GM21526 (cell line): ENCODE data around the gene POU5F1.
"Not testable (repeated sequence)": the region's sequence is repeated elsewhere in the genome, so short reads cannot be mapped to it uniquely, and the experiment has no call there.

Source experiments
- ATAC-seq: cut with Tn5 transposase; IDR thresholded peaks from one replicate; pipeline ENCODE4 v1.9.1; 2021; ENCODE audit warnings: moderate library complexity; ENCODE audit not compliant: unreplicated experiment, low FRiP score

Gene POU5F1

DNA sequence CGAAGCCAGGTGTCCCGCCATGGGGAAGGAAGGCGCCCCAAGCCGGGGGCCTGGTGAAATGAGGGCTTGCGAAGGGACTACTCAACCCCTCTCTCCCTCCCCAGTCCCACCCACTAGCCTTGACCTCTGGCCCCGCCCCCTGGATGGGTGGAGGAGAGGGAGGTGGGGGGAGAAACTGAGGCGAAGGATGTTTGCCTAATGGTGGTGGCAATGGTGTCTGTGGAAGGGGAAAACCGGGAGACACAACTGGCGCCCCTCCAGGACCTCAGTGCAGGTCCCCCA lies at the start of gene POU5F1:
POU5F1 (minus strand) TSS at position 83 of the 282 bp plus-strand sequence; CDS start at position 21, 62 bp downstream.
- no peak for ATAC-seq

DNA sequence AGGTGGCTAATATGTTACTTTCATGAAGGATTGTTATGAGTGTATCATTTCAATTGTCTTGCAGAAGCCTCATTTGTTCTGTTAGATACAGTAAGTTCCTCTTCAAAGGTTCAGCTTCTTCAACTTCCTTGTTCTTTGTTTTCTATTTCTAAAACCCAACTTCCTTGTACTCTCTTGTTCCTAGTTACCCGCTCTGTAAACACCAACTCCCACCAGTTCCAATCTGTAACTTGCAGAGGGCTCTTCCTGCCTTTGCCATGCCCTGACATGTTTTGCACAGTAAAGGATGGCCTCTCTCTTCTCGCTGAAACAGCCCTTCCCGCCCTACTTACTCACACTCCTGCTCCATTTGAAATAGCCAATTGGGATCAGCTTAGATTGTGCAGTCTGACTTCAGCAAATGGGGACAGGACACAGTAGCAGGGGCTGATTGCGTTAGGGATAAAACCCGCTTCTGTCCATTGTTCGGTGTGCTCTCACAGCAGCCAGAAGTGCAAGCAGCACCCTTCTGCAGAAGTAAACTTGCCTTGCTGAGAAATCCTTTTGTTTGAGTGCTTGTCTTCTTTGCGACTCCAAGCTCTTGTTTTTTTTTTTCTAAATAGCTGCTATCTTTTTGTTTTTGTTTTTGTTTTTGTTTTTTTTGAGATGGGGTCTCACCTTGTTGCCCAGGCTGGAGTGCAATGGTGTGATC lies 45.9 kb upstream of the POU5F1 start:
- no peak for ATAC-seq

DNA sequence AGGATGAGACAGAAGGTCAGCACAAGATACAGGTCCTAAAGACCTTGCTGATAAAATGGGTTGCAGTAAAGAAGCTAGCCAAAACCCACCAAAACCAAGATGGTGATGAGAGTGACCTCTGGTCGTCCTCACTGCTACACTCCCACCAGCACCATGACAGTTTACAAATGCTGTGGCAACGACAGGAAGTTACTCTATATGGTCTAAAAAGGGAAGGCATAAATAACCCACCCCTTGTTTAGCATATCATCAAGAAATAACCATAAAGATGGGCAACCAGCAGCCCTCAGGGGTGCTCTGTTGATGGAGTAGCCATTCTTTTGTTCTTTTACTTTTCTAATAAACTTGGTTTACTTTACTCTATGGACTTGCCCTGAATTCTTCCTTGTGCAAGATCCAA lies 44.7 kb upstream of the POU5F1 start:
- ATAC-seq, result not testable (repeated sequence)

DNA sequence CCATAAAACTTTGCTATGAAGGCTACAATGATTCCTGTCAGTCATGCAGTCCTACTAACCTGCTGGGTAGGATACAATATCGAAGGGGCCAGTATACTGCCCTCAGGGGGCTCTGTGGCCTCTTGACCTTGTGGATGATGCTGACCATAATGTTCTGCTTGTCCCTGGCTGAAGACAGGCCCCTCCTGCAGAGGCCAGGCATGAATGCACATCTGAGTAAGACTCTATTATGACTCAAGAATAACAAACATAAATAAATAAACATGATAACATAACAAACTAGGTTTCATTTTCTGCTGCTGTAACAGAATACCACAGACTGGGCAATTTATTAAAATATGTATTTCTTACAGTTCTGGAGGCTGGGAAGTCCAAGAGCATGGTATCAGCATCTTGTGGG lies 44.0 kb upstream of the POU5F1 start:
- no peak for ATAC-seq

DNA sequence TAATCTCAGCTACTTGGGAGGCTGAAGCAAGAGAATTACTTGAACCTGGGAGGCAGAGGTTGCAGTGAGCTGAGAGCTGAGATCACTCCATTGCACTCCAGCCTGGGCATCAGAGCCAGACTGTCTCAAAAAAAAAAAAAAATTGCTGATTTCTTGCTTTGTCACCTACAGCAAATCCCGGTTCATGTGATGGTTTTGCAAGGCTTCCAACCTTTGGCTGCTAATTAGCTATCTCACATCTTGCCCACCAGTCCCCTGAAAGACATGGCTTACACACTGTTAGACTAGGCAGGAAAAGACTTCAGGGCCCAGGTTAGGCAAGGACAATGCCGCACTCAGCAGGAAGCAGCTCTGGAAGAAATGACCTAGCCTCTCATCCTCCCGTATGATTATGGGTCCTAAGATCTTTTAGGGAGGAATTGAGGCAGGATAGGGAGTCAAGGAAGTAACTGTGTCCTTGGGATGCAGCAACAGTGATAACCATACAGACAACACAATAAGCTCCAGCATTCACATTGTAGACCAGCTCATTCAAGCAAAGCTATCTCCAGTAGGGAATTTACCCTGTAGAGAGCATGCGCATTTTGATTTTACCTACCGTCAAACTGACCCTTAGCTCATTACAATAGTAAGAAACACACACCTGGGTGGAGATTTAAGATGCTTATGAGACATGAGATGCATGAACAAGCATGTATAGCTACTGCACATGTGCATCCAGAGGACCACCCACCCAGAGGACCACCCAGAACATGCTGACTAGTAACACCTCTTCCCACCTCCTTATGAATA lies 40.5 kb upstream of the POU5F1 start:
- no peak for ATAC-seq

DNA sequence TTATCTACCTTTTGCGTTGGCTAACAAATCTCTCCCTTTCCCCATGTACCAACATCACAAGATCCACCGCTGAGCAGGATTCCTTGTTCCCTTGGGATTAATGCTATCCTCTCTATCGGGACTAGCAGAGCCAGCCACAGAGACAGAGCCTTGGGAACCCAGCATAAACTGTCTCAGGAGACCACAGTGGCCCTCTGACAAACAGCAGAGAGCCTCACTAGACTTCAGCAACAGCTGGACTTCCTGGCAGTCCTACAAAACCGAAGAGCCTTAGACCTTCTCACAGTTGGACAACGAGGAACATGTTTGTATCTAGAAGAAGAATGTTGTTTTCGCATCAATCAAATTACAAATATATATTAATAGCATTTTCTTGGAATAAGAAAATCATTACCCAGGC lies 39.6 kb upstream of the POU5F1 start:
- ATAC-seq, result no peak

DNA sequence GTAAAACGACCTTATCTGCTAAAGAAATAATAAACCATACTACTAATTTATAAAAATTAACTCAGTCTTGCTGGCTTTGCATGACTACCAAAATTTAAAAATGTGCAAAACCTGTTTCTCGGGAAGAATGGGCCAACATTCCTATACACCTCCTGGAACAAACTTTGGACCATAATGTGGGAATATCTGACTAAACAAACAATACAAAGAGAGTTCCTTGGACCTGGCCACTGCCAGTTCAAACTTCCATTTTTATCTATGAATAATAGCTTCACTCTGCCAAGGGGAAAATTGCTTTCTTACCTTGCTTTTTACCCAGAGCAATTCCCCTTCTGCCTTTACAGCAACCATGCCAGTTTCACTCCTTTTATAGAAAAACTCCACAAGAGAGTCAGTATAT lies 38.7 kb upstream of the POU5F1 start:
- ATAC-seq, result no peak

DNA sequence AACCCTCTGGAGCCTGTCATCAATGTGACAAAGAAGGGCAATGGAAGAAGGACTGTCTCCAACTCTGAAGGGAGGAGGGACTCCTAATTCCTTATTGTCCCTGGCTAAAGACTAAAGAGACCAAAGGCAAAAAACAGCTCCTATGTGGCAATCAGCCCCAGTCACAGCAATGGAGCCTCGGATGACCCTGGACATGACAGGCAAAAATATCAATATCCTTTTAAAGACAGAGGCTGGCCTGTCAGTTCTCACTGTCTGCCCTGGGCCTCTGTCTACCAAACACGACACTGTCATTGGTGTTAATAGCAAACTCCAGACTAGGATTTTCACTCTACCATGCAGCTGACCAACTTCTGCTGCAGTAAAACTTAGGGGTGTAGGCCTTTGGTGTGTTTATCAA lies 38.0 kb upstream of the POU5F1 start:
- ATAC-seq, result no peak

DNA sequence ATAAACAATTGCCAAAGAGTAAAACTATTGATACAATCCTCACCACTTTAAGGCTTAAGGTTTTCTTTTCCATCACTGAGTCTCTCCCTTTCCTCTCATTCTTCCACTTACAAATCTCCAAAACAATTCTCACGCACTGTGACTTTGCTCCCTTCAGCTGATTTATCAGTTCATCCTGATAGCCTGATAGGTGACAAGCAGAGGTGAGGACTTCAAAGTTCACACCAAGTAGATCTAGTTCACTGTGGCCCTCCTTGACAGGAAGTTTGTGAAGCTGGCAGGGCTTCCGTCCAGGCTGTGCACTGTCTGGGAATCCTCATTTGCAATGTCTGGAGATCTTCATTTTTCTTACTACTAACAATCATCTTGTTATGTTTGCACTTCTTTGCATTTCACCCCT lies 35.2 kb upstream of the POU5F1 start:
- no peak for ATAC-seq

DNA sequence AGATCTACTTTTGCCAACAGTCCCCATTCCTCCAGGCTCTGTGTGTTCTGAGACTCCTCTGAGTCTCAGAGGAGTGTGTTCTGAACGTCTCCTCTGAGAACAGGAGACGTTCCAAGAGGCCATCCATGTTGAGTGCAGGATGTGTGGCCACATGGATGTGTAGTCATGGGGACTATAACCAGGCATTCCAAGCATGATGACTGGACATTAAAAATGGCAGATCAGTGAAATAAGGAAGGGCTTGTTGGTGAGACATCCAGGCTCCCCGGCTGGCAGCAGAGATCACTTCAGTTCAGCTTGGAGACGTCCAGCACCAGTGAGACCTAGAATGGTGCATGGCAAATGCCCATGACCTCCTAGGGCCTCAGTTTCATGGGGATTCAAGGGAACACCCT lies 34.3 kb upstream of the POU5F1 start:
- ATAC-seq, result no peak

DNA sequence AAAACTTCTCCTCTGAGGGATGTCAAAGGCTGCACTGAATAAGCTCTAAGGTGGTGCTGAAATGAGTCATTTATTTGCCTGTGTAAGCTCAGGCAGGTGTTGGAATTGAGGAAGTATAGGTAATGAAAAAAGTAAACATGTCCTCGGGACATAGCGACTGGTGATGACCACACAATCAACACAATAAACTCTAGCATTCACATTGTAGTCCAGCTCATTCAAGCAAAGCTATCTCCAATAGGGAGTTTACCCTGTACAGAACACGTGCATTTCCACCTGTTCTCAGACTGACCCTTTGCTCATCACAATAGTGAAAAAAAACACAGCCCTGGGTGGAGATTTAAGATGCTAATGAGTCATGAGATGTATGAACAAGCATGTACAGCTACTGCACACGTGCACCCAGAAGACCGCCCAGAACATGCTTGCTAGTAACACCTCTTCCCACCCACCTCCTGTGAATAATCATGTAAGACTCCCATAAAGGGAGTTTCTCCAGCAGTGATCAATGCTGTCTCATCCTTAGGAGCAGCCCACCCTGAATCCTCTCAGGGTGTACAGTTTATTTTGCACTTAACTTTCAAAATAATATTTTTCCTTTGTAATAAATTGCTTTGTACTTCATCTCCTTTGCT lies 33.0 kb upstream of the POU5F1 start:
- peak; percentile 50 for ATAC-seq

DNA sequence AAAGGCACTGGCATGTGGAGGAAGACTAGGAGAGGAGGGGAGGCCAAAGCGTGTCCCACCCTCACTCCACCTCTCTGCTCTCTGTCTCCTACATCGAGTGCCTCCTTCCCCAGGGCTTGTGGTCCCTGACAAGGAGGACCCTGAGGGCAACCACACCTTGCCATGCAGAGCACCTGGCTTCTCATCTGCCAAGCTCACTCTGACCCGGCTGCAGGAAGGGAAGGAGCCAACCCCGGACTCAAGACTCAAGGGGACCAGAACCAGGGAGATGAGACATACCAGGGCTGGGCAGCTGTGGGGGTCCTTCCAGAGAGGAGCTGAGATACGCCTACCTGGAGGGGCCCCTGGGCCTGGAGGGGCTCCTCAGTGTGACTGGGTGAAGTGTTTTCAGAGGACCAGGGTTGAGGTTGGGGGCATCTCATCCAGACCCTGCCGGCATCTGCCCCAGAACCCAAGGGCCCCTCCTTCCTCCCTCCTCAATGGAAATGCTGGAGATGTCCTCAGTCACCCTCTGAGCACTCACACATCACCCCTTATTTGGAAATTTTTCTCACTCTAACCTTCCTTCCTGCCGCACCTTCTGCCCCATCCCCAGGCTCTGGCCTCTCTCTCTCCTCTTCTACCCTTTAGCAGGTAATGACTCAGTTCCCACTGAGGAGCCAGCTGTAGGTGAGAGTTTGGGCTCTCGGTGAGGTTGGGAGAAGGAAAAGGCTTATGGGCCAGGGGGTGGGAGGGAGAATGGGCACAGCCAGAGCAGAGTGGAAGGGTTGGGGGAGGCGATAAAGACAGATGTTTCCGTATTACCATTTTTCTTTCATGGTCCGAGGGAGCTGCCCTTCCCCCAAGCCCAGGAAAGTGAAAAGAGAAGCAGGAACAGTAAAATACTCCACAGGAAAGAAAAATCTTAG lies 32.0 kb upstream of the POU5F1 start:
- ATAC-seq, result no peak

DNA sequence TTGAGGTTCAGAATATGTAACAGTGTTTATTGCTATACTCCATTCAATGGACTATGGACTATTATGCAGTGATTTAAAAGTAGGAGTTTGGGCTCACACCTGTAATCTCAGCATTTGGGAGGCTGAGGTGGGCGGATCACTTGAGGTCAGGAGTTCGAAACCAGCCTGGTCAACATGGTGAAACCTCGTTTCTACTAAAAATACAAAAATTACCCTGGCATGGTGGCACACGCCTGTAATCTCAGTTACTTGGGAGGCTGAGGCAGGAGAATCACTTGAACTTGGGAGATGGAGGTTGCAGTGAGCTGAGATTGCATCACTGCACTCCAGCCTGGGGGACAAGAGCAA lies 28.6 kb upstream of the POU5F1 start:
- ATAC-seq, result not testable (repeated sequence)

DNA sequence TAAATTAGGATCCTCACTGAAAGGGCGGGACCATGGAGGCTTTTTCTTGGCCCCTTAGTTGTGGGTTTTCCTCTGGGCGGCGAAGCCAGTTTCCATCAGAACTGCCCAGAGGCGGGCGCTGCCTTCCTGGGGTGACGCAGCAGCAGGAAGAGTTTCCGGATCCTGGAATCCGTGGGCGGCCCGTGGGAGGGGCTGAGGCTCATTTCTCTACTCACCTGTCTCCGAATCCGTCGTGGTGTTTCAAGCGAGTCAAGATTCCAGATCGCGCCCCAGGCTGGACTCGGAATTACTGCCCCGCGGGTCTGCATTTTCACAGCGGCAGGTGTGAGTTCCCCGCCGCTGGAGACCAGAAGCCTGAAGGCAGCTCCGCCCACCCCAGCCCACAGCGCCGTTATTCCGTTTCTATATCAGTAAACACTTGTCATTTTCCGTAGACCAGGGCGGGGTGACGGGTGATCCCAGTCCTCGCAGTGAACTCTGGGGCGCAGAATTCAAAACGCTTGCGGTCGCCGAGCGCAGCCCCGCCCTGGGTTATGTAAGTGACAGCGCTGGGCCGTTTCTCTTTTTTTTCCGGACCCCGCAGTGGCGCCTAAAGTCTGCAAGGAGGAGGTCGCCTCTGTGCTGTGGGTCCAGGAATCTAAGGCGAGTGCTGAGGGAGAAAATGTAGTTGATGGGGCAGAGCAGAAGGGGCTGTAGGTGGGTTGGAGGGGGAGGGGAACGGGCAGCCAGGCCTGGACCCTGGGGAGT lies 27.2 kb upstream of the POU5F1 start:
- ATAC-seq, result peak; percentile 54

DNA sequence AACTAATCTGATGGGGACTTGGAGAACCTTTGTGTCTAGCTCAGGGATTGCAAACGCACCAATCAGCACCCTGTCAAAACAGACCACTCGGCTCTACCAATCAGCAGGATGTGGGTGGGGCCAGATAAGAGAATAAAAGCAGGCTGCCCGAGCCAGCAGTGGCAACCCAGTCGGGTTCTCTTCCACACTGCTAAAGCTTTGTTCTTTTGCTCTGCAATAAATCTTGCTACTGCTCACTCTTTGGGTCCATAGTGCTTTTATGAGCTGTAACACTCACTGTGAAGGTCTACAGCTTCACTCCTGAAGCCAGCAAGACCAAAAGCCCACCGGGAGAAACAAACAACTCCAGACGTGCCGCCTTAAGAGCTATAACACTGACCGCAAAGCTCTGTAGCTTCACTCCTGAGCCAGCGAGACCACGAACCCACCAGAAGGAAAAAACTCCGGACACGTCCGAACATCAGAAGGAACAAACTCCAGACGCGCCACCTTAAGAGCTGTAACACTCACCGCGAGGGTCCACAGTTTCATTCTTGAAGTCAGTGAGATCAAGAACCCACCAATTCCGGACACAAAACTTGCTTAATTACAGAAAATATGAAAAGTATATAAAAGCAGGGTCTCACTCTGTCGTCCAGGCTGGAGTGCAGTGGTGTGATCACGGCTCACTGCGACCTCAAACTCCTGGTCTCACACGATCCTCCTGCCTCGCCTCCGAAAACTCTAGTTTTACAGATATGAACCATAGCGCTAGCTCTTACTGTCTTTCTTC lies 26.0 kb upstream of the POU5F1 start:
- ATAC-seq, result not testable (repeated sequence)

DNA sequence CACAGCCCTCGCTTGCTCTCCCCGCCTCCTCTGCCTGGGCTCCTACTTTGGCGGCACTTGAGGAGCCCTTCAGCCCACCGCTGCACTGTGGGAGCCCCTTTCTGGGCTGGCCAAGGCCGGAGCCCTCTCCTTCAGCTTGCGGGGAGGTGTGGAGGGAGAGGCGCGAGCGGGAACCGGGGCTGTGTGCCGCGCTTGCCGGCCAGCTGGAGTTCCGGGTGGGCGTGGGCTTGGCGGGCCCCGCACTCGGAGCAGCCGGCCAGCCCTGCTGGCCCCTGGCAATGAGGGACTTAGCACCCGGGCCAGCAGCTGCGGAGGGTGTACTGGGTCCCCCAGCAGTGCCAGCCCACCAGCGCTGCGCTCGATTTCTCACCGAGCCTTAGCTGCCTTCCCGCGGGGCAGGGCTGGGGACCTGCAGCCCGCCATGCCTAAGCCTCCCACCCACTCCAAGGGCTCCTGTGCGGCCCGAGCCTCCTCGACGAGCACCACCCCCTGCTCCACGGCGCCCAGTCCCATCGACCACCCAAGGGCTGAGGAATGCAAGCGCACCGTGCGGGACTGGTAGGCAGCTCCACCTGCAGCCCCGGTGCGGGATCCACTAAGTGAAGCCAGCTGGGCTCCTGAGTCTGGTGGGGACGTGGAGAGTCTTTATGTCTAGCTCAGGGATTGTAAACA lies 25.0 kb upstream of the POU5F1 start:
- ATAC-seq, result not testable (repeated sequence)

DNA sequence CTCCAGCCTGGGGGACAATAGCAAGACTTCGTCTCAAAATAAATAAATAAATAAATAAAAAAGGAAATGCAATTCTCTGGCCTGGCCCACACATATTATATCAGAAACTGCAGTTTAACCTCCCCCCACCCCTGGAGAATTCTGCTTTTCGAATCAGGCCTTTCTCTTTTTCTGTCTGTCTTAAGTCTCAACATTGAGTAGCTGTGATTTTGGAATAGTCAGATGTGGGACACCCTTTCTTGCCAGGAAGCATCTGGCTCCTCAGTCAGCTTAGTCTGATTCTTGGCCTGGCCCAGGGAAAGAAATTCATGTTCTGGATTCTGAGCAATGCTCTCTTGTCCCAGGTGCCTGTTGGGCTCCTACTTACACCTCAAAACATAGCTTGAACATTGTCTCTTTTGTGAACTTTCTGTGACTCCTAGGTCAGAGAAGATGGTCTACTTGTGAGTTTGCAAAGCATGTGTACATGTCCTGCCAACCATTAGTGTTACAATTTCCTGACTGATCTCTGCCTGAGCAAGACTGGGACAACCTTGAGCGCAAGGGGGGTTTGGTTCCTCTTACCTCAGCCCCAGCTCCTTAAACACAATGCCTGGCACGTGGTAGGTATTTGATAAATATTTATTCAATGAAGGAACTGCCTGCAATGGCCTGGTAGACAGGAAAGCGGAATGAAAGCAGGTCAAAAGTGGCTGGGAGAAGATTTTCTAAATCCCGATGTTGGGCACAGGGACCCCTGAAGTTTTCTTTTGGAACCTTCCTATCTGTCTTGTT lies 23.8 kb upstream of the POU5F1 start:
- ATAC-seq, result no peak

DNA sequence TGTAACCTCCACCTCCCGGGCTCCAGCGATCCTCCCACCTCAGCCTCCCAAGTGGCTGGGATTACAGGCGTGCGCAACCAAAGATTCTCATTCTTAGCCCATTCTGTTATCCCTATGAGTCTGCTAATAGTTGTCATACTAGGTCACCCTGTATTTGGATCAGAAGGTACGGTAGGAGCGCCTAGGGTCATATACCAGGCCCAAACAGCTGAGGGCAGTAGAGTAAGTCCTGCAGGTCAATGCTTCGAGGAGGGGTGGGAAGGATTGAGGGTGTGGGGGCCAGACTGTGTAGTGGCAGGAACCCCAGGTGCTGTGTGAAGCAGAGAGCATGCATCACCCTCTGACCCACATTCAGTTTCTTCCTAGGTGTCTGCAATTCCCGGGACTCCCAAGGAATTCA lies 22.7 kb upstream of the POU5F1 start:
- no peak for ATAC-seq
